ENCODE measurements around the gene CAMSAP2.

GRCh38 chr1:200708769-200709168 lies 29.9 kb upstream of the CAMSAP2 start:
- no peak for TF ChIP-seq CTCF (IDR thresholded peaks at IDR 0.05; ENCODE audit: low read depth, low read length)
- TF ChIP-seq POLR2A (IDR thresholded peaks at IDR 0.05; ENCODE audit: extremely low read depth, insufficient read length) = no peak
- TF ChIP-seq MAX (IDR thresholded peaks at IDR 0.05; ENCODE audit: low read depth, low read length) = no peak
- TF ChIP-seq MYC (IDR thresholded peaks at IDR 0.05; ENCODE audit: low read depth, low read length) = no peak
